Neural cell (in vitro differentiated cells): ENCODE measurements around the gene ANTXR2.

Experiments used
- CTCF ChIP-seq: fragments of 450-650 bp; IDR thresholded peaks from 2 replicates; pipeline ENCODE4 v1.5.1; 2014; ENCODE audit warnings: antibody characterized with exemption, mild to moderate bottlenecking, moderate library complexity; ENCODE audit not compliant: poor library complexity, severe bottlenecking
- EP300 ChIP-seq: fragments of 450-650 bp; conservative IDR thresholded peaks from 2 replicates; pipeline ENCODE4 v1.6.1; 2014; ENCODE audit warnings: antibody characterized with exemption, mild to moderate bottlenecking, moderate library complexity; ENCODE audit not compliant: poor library complexity, severe bottlenecking
- EZH2 ChIP-seq: fragments of 200-600, 300-800 bp; shearing (Covaris generic), sonication (generic); IDR thresholded peaks from 2 replicates; pipeline ENCODE4 v1.6.1; 2014; ENCODE audit warnings: antibody characterized with exemption, low read length, borderline replicate concordance, mild to moderate bottlenecking; ENCODE audit not compliant: insufficient read depth, poor library complexity, severe bottlenecking
- MXI1 ChIP-seq: fragments of 450-650 bp; conservative IDR thresholded peaks from 2 replicates; pipeline ENCODE4 v1.6.1; 2014; ENCODE audit warnings: antibody characterized with exemption, mild to moderate bottlenecking; ENCODE audit not compliant: poor library complexity, severe bottlenecking
- POLR2AphosphoS5 ChIP-seq: IDR thresholded peaks from 2 replicates; pipeline ENCODE4 v1.6.1; 2012
- RAD21 ChIP-seq: fragments of 450-650 bp; conservative IDR thresholded peaks from 2 replicates; pipeline ENCODE4 v1.6.1; 2014; ENCODE audit warnings: antibody characterized with exemption, mild to moderate bottlenecking, moderate library complexity
- REST ChIP-seq: IDR thresholded peaks from 2 replicates; pipeline ENCODE4 v1.6.1; 2012; ENCODE audit warnings: borderline replicate concordance
- SMC3 ChIP-seq: fragments of 450-650 bp; conservative IDR thresholded peaks from 2 replicates; pipeline ENCODE4 v1.6.1; 2014; ENCODE audit warnings: antibody characterized with exemption, mild to moderate bottlenecking, moderate library complexity; ENCODE audit not compliant: poor library complexity
- TAF1 ChIP-seq: IDR thresholded peaks from 2 replicates; pipeline ENCODE4 v1.6.1; 2012; ENCODE audit warnings: low read depth

GRCh38 chr4:80090090-80090489 is 17.1 kb upstream of the ANTXR2 start:
- TF ChIP-seq TAF1 (no peak), RAD21 (no peak), CTCF (no peak), POLR2AphosphoS5 (no peak), EP300 (no peak), REST (no peak), EZH2 (no peak), SMC3 (no peak), MXI1 (no peak)
